ENCODE measurements around the gene PHTF2.

GRCh38 chr7:77766801-77767605, 31.6 kb upstream of the PHTF2 start:
- TF ChIP-seq CTCF (tag by site-specific recombination; IDR thresholded peaks at IDR 0.05) (no peak), SETDB1 (IDR thresholded peaks at IDR 0.05; ENCODE audit: insufficient read length, low read length) (no peak), REST (tag by site-specific recombination; IDR thresholded peaks at IDR 0.05) (no peak), BCL11A (tag by site-specific recombination; IDR thresholded peaks at IDR 0.05; ENCODE audit: low read depth) (no peak), ZBTB11 (tag by site-specific recombination; conservative IDR thresholded peaks at IDR 0.05; ENCODE audit: low read depth) (no peak), ZNF121 (tag by site-specific recombination; IDR thresholded peaks at IDR 0.05) (no peak), ZNF362 (tag by site-specific recombination; IDR thresholded peaks at IDR 0.05) (no peak), ZIC2 (tag by site-specific recombination; IDR thresholded peaks at IDR 0.05) (no peak)
